PC-3 (cell line): ENCODE measurements around the gene NDUFAB1.

Experiments
- EZH2 ChIP-seq: fragments of 300-600 bp; sonication (generic); IDR thresholded peaks from one replicate; pipeline ENCODE4 v1.6.1; 2017; ENCODE audit warnings: antibody characterized with exemption, mild to moderate bottlenecking, low read length; ENCODE audit not compliant: unreplicated experiment
- TF ChIP-seq, protein P1 (sequence below): fragments of 300-600 bp; sonication (generic); conservative IDR thresholded peaks from 2 replicates; pipeline ENCODE4 v1.5.1; 2017; ENCODE audit warnings: antibody characterized with exemption, low read depth, mild to moderate bottlenecking, low read length

DNA sequence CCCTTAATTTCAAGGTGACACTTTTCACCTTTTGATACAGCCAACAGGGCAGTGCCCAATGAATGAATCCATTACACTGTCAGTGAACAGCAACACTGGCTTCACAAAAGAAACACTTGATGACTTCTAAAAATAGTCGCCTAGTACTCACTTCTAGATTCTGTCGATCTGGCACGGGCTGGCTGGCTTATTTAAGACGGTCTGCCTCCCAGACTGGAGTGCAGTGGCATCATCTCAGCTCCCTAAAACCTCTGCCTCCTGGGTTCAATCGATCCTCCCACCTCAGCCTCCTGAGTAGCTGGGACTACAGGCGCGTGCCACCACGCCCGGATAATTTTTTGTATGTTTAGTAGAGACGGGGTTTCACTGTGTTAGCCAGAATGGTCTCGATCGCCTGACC, 1.9 kb downstream of the NDUFAB1 start:
- TF ChIP-seq, protein P1, sequence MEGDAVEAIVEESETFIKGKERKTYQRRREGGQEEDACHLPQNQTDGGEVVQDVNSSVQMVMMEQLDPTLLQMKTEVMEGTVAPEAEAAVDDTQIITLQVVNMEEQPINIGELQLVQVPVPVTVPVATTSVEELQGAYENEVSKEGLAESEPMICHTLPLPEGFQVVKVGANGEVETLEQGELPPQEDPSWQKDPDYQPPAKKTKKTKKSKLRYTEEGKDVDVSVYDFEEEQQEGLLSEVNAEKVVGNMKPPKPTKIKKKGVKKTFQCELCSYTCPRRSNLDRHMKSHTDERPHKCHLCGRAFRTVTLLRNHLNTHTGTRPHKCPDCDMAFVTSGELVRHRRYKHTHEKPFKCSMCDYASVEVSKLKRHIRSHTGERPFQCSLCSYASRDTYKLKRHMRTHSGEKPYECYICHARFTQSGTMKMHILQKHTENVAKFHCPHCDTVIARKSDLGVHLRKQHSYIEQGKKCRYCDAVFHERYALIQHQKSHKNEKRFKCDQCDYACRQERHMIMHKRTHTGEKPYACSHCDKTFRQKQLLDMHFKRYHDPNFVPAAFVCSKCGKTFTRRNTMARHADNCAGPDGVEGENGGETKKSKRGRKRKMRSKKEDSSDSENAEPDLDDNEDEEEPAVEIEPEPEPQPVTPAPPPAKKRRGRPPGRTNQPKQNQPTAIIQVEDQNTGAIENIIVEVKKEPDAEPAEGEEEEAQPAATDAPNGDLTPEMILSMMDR: no peak
- no peak for TF ChIP-seq EZH2
